Measurements from ENCODE around the gene NT5C2. TPM values are rescaled to one million over a fixed set of nuclear protein-coding genes. Genes with fewer than 3 reads are reported as not detected.

The NT5C2 gene
- total and polyA plus RNA-seq, 2 donors (not counting 1 experiment from before 2014, with no cell fraction given), result 38.6 to 80.8 TPM

- H3K4me3 ChIP-seq (ENCODE audit: control extremely low read depth in 1 of 5, extremely low read depth in 1 of 5, insufficient read depth in 1 of 5, low read depth in 2 of 5, low read length in 4 of 5), result no peak overlapping the region
- Mint-ChIP-seq H3K27me3 (no peaks in the 10 kb centered on the region), H3K4me1 (no peaks in the 10 kb centered on the region), H3K27ac (no peak overlapping the region), H3K4me3 (no peak overlapping the region), H3K9me3 (ENCODE audit: insufficient read depth) (no peaks in the 10 kb centered on the region)
- no peaks in the 10 kb centered on the region for H3K4me1 ChIP-seq (ENCODE audit: control insufficient read depth in 2 of 2, insufficient read depth in 2 of 2, low read length in 2 of 2)
- H3K79me2 ChIP-seq (ENCODE audit: control insufficient read depth, insufficient read depth, low read length), result peaks cover 25% of the 10 kb centered on the region
- H3K27me3 ChIP-seq (replicated peaks in 1 of 4; ENCODE audit: control extremely low read depth in 1 of 4, control insufficient read depth in 3 of 4, insufficient read depth in 4 of 4, low read length in 3 of 4), result no peaks in the 10 kb centered on the region
- no peak overlapping the region for H3K4me2 ChIP-seq (replicated peaks; ENCODE audit: low read depth, low read length, poor library complexity, severe bottlenecking)
- intact Hi-C loops (cut with micrococcal nuclease), result no loop called here
- no peak for ATAC-seq (ENCODE audit: low read depth)
- H3K9ac ChIP-seq (ENCODE audit: low read length), result no peak overlapping the region
- H3K9me3 ChIP-seq (ENCODE audit: control extremely low read depth in 1 of 3, control insufficient read depth in 2 of 3, insufficient read depth in 1 of 3, low read length in 2 of 3), result no peaks in the 10 kb centered on the region
- no peaks in the 10 kb centered on the region for H4K20me1 ChIP-seq (ENCODE audit: control insufficient read depth, insufficient read depth, low read length, poor library complexity, severe bottlenecking)
- WGBS (ENCODE audit: insufficient coverage), result no CpG with 5 or more reads among the region's 2 CpGs
- no peak overlapping the region for H3K27ac ChIP-seq (ENCODE audit: low read length in 2 of 2)
- no peak for DNase-seq
- no peak overlapping the region for H2AFZ ChIP-seq (ENCODE audit: insufficient read depth, low read depth, low read length, poor library complexity, severe bottlenecking)
- H3K36me3 ChIP-seq (replicated peaks in 1 of 2; ENCODE audit: control extremely low read depth in 1 of 2, control insufficient read depth in 1 of 2, extremely low read depth in 1 of 2, insufficient read depth in 2 of 2, low read length in 1 of 2), result peaks cover 5 to 11% of the 10 kb centered on the region in 2 experiments
- TF ChIP-seq EZH2 (IDR thresholded peaks at IDR 0.05; ENCODE audit: borderline replicate concordance, insufficient read depth, low read depth, low read length, poor library complexity, severe bottlenecking), result no peak
- no peak for TF ChIP-seq CTCF (IDR thresholded peaks at IDR 0.05)
- ChIA-PET POLR2A (no interaction called here), CTCF (no interaction called here)
Observed at GRCh38 chr10:103141950-103142349, 51.1 kb downstream of the NT5C2 start.

GRCh38 chr10:103140469-103140868 lies 52.6 kb downstream of the NT5C2 start:
- Histone ChIP-seq H3K4me1 (ENCODE audit: control insufficient read depth in 2 of 2, insufficient read depth in 2 of 2, low read length in 2 of 2) (no peaks in the 10 kb centered on the region), H3K27ac (ENCODE audit: low read length in 2 of 2) (no peak overlapping the region), H2AFZ (ENCODE audit: insufficient read depth, low read depth, low read length, poor library complexity, severe bottlenecking) (no peak overlapping the region), H3K9me3 (ENCODE audit: control extremely low read depth in 1 of 3, control insufficient read depth in 2 of 3, insufficient read depth in 1 of 3, low read length in 2 of 3) (no peaks in the 10 kb centered on the region), H3K9ac (ENCODE audit: low read length) (no peak overlapping the region), H4K20me1 (ENCODE audit: control insufficient read depth, insufficient read depth, low read length, poor library complexity, severe bottlenecking) (no peaks in the 10 kb centered on the region), H3K79me2 (ENCODE audit: control insufficient read depth, insufficient read depth, low read length) (peaks cover 22% of the 10 kb centered on the region), H3K27me3 (replicated peaks in 1 of 4; ENCODE audit: control extremely low read depth in 1 of 4, control insufficient read depth in 3 of 4, insufficient read depth in 4 of 4, low read length in 3 of 4) (no peaks in the 10 kb centered on the region), H3K4me2 (replicated peaks; ENCODE audit: low read depth, low read length, poor library complexity, severe bottlenecking) (no peak overlapping the region), H3K4me3 (ENCODE audit: control extremely low read depth in 1 of 5, extremely low read depth in 1 of 5, insufficient read depth in 1 of 5, low read depth in 2 of 5, low read length in 4 of 5) (no peak overlapping the region), H3K36me3 (replicated peaks in 1 of 2; ENCODE audit: control extremely low read depth in 1 of 2, control insufficient read depth in 1 of 2, extremely low read depth in 1 of 2, insufficient read depth in 2 of 2, low read length in 1 of 2) (peaks cover 4 to 11% of the 10 kb centered on the region in 2 experiments)
- TF ChIP-seq EZH2 (IDR thresholded peaks at IDR 0.05; ENCODE audit: borderline replicate concordance, insufficient read depth, low read depth, low read length, poor library complexity, severe bottlenecking), result no peak
- peaks cover 3% of the 10 kb centered on the region for H3K4me1 Mint-ChIP-seq
- no peak overlapping the region for H3K4me3 Mint-ChIP-seq
- no CpG with 5 or more reads among the region's 1 CpG for WGBS (ENCODE audit: insufficient coverage)
- ATAC-seq (ENCODE audit: low read depth) (no peak), DNase-seq (no peak)
- H3K9me3 Mint-ChIP-seq (ENCODE audit: insufficient read depth), result no peaks in the 10 kb centered on the region
- no peak overlapping the region for H3K27ac Mint-ChIP-seq
- POLR2A ChIA-PET, result no interaction called here
- no peaks in the 10 kb centered on the region for H3K27me3 Mint-ChIP-seq
- CTCF ChIA-PET, result interaction anchor here (0.6 to 0.7 kb wide), 2 partner anchors 47 to 91 kb away, joined by 3 to 4 read pairs; no protein-coding TSS in a partner anchor
- intact Hi-C loops (cut with micrococcal nuclease), result no loop called here

All from B cell (primary cell).